GM23338 (cell line): ENCODE measurements around the gene RAMP1. TPM values are rescaled to one million over a fixed set of nuclear protein-coding genes. Genes with fewer than 3 reads are reported as not detected.

Experiments
- ATAC-seq: fragments of 200-7000 bp; cut with Tn5 transposase; 3 replicates; pipeline ENCODE4 v1.9.1; 2020
- DNase-seq: peaks from one replicate; pipeline ENCODE4 v3.0.0-alpha.2; 2015; ENCODE audit warnings: low spot score
- H2AFZ ChIP-seq: fragments of 200-600 bp; sonication (generic); 2 replicates; pipeline ENCODE4 v1.8.0; 2016; ENCODE audit warnings: antibody characterized with exemption, mild to moderate bottlenecking, moderate library complexity
- H3F3A ChIP-seq: fragments of 200-600 bp; sonication (generic); replicated peaks from 2 replicates; pipeline ENCODE4 v1.8.0; 2017; ENCODE audit warnings: antibody characterized with exemption, mixed run types, low read depth
- H3K27ac ChIP-seq: fragments of 200-600 bp; sonication (generic); 2 replicates; pipeline ENCODE4 v1.6.1; 2016; ENCODE audit warnings: low read depth
- H3K27me3 ChIP-seq: fragments of 200-600 bp; sonication (generic); 2 replicates; pipeline ENCODE4 v1.8.0; 2016; ENCODE audit warnings: mild to moderate bottlenecking, mixed run types, moderate library complexity; ENCODE audit not compliant: insufficient read depth
- H3K36me3 ChIP-seq: fragments of 200-600 bp; sonication (generic); 2 replicates; pipeline ENCODE4 v1.8.0; 2016; ENCODE audit warnings: mild to moderate bottlenecking; ENCODE audit not compliant: insufficient read depth
- H3K4me1 ChIP-seq: fragments of 200-600 bp; sonication (generic); 2 replicates; pipeline ENCODE4 v1.8.0; 2016; ENCODE audit warnings: mild to moderate bottlenecking, moderate library complexity; ENCODE audit not compliant: insufficient read depth
- H3K4me2 ChIP-seq: fragments of 200-600 bp; sonication (generic); 2 replicates; pipeline ENCODE4 v1.7.1; 2017; ENCODE audit warnings: mixed run types
- H3K4me3 ChIP-seq: fragments of 200-600 bp; sonication (generic); 2 replicates; pipeline ENCODE4 v1.6.1; 2016; ENCODE audit warnings: mixed run types
- H3K79me2 ChIP-seq: fragments of 200-600 bp; sonication (generic); replicated peaks from 2 replicates; pipeline ENCODE4 v1.8.0; 2017; ENCODE audit warnings: mild to moderate bottlenecking; ENCODE audit not compliant: insufficient read depth
- H3K9me2 ChIP-seq: fragments of 200-600 bp; sonication (generic); 2 replicates; pipeline ENCODE4 v1.8.0; 2017; ENCODE audit not compliant: insufficient read depth
- H4K20me1 ChIP-seq: fragments of 200-600 bp; sonication (generic); replicated peaks from 2 replicates; pipeline ENCODE4 v1.8.0; 2017; ENCODE audit warnings: mild to moderate bottlenecking; ENCODE audit not compliant: insufficient read depth
- H3K27ac Mint-ChIP-seq: 2 replicates; pipeline ENCODE4 v1.8.0; 2020; ENCODE audit warnings: inconsistent platforms, mild to moderate bottlenecking, moderate library complexity, mixed read lengths
- H3K27me3 Mint-ChIP-seq: 3 replicates; pipeline ENCODE4 v1.8.0; 2022; ENCODE audit warnings: low read depth, mild to moderate bottlenecking, moderate library complexity, mixed read lengths, inconsistent platforms; ENCODE audit not compliant: insufficient read depth, poor library complexity
- H3K36me3 Mint-ChIP-seq: 3 replicates; pipeline ENCODE4 v1.8.0; 2021; ENCODE audit warnings: low read depth, mild to moderate bottlenecking, inconsistent platforms, moderate library complexity, mixed read lengths
- H3K4me1 Mint-ChIP-seq: 3 replicates; pipeline ENCODE4 v1.8.0; 2020; ENCODE audit warnings: mild to moderate bottlenecking, inconsistent platforms, mixed read lengths
- H3K4me3 Mint-ChIP-seq: 3 replicates; pipeline ENCODE4 v1.8.0; 2021; ENCODE audit warnings: moderate library complexity, mild to moderate bottlenecking, inconsistent platforms, mixed read lengths
- H3K9me3 Mint-ChIP-seq: 3 replicates; pipeline ENCODE4 v1.8.0; 2020; ENCODE audit warnings: moderate library complexity, mild to moderate bottlenecking, inconsistent platforms, mixed read lengths
- CREB1 ChIP-seq: fragments of 250-450 bp; sonication (Bioruptor Pico); IDR thresholded peaks from 2 replicates; pipeline ENCODE4 v1.5.0; 2020; ENCODE audit warnings: low read depth, mild to moderate bottlenecking, moderate library complexity
- JUNB ChIP-seq: IDR thresholded peaks from one replicate; pipeline ENCODE4 v1.6.1; 2016; ENCODE audit warnings: antibody characterized with exemption; ENCODE audit not compliant: unreplicated experiment
- NANOG ChIP-seq: IDR thresholded peaks from 2 replicates; pipeline ENCODE4 v1.6.1; 2016; ENCODE audit warnings: antibody characterized with exemption, borderline replicate concordance
- POLR2AphosphoS5 ChIP-seq: IDR thresholded peaks from 2 replicates; pipeline ENCODE4 v1.6.1; 2016; ENCODE audit warnings: antibody characterized with exemption, low read depth
- REST ChIP-seq: IDR thresholded peaks from one replicate; pipeline ENCODE4 v1.6.1; 2018; ENCODE audit warnings: antibody characterized with exemption; ENCODE audit not compliant: unreplicated experiment
- STAT1 ChIP-seq: IDR thresholded peaks from one replicate; pipeline ENCODE4 v1.6.1; 2016; ENCODE audit warnings: antibody characterized with exemption; ENCODE audit not compliant: unreplicated experiment
- ZNF114 ChIP-seq: fragments of 250-450 bp; sonication (Bioruptor Pico); IDR thresholded peaks from 2 replicates; pipeline ENCODE4 v1.5.0; 2020; ENCODE audit warnings: mild to moderate bottlenecking, moderate library complexity
- ZNF462 ChIP-seq: fragments of 250-450 bp; sonication (Bioruptor Pico); IDR thresholded peaks from 2 replicates; pipeline ENCODE4 v1.5.0; 2020; ENCODE audit warnings: mild to moderate bottlenecking, moderate library complexity
- polyA plus RNA-seq: library from polyadenylated mRNA; unstranded; fragments of >200 nt; fragmentation: Nextera tagmentation; extraction: Ambion mirVana; gene quantifications from 2 replicates; pipeline ENCODE4 v1.2.1, GENCODE V29; 2016
- total RNA-seq: library from RNA; depleted of rRNA; stranded (reverse); fragments of >200 nt; shearing (Covaris generic); gene quantifications from 2 replicates; pipeline ENCODE4 v1.2.3, GENCODE V29; 2014
- TF ChIP-seq, protein P1 (sequence below), 2 experiments: fragments of 200-600 bp in 1 of 2; sonication (generic) in 1 of 2; conservative IDR thresholded peaks; 2 replicates each; pipeline versions ENCODE4 v1.5.1 to v1.6.1; 2016 to 2017; ENCODE audit warnings: antibody characterized with exemption in 2 of 2, low read depth in 2 of 2, mild to moderate bottlenecking in 2 of 2, moderate library complexity in 1 of 2

RAMP1 gene
- total and polyA plus RNA-seq, 2 experiments from 2014 or later = 1.7 to 3.3 TPM

- no peak overlapping the region for H3K4me3 ChIP-seq
- Mint-ChIP-seq H3K27me3 (peaks cover 6% of the 10 kb centered on the region), H3K36me3 (no peaks in the 10 kb centered on the region; the same call in 2 of the 3 replicates), H3K9me3 (peaks cover 4% of the 10 kb centered on the region; the same call in 2 of the 3 replicates), H3K4me3 (no peak overlapping the region), H3K4me1 (no peaks in the 10 kb centered on the region), H3K27ac (no peak overlapping the region)
- TF ChIP-seq NANOG (no peak), ZNF114 (no peak)
- no peaks in the 10 kb centered on the region for H3K9me2 ChIP-seq
- no peaks in the 10 kb centered on the region for H3F3A ChIP-seq
- DNase-seq (no peak), ATAC-seq (no peak)
- H3K36me3 ChIP-seq = no peaks in the 10 kb centered on the region
- H3K79me2 ChIP-seq = no peaks in the 10 kb centered on the region
- H2AFZ ChIP-seq = no peak overlapping the region
- H3K4me2 ChIP-seq = no peak overlapping the region
- no peaks in the 10 kb centered on the region for H3K27me3 ChIP-seq
- H3K27ac ChIP-seq = no peak overlapping the region
- H4K20me1 ChIP-seq = no peaks in the 10 kb centered on the region
- H3K4me1 ChIP-seq = no peaks in the 10 kb centered on the region
These were observed 51.3 kb downstream of the RAMP1 start for GRCh38 chr2:237910576-237911362.

DNA sequence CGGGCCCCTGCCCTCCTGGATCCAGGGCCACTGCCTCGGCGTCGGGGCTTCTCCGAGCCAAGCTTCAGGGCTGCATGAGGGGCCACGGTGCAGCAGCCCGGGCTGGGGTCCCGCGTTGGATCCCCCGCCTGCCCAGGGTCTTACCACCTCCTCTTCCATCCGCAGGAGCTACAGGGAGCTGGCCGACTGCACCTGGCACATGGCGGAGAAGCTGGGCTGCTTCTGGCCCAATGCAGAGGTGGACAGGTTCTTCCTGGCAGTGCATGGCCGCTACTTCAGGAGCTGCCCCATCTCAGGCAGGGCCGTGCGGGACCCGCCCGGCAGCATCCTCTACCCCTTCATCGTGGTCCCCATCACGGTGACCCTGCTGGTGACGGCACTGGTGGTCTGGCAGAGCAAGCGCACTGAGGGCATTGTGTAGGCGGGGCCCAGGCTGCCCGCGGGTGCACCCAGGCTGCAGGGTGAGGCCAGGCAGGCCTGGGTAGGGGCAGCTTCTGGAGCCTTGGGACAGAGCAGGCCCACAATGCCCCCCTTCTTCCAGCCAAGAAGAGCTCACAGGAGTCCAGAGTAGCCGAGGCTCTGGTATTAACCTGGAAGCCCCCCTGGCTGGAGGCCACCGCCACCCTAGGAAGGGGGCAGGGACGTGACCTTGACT is 52.1 kb downstream of the RAMP1 start:
- no peak for ATAC-seq
- no peak overlapping the region for H2AFZ ChIP-seq
- H3K4me2 ChIP-seq = no peak overlapping the region
- DNase-seq = no peak
- no peak overlapping the region for H3K4me3 ChIP-seq
- H3K9me2 ChIP-seq = no peaks in the 10 kb centered on the region
- no peaks in the 10 kb centered on the region for H3K27me3 ChIP-seq
- TF ChIP-seq ZNF114 (no peak), POLR2AphosphoS5 (no peak), REST (no peak), JUNB (no peak), STAT1 (no peak), ZNF462 (CRISPR knock-in tag) (no peak), CREB1 (CRISPR knock-in tag) (no peak)
- TF ChIP-seq, protein P1, sequence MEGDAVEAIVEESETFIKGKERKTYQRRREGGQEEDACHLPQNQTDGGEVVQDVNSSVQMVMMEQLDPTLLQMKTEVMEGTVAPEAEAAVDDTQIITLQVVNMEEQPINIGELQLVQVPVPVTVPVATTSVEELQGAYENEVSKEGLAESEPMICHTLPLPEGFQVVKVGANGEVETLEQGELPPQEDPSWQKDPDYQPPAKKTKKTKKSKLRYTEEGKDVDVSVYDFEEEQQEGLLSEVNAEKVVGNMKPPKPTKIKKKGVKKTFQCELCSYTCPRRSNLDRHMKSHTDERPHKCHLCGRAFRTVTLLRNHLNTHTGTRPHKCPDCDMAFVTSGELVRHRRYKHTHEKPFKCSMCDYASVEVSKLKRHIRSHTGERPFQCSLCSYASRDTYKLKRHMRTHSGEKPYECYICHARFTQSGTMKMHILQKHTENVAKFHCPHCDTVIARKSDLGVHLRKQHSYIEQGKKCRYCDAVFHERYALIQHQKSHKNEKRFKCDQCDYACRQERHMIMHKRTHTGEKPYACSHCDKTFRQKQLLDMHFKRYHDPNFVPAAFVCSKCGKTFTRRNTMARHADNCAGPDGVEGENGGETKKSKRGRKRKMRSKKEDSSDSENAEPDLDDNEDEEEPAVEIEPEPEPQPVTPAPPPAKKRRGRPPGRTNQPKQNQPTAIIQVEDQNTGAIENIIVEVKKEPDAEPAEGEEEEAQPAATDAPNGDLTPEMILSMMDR (conservative IDR thresholded peaks at IDR 0.05; ENCODE audit: low read depth in 2 of 2) = no peak
- H3K4me1 ChIP-seq = no peaks in the 10 kb centered on the region
- no peaks in the 10 kb centered on the region; the same call in 2 of the 3 replicates for H3K36me3 Mint-ChIP-seq
- H3K27ac Mint-ChIP-seq = no peak overlapping the region
- H3K79me2 ChIP-seq = no peaks in the 10 kb centered on the region
- no peak overlapping the region for H3K27ac ChIP-seq
- H3K4me3 Mint-ChIP-seq = no peak overlapping the region
- H3F3A ChIP-seq = no peaks in the 10 kb centered on the region
- H3K9me3 Mint-ChIP-seq = peaks cover 4% of the 10 kb centered on the region; the same call in 2 of the 3 replicates
- H4K20me1 ChIP-seq = no peaks in the 10 kb centered on the region
- H3K27me3 Mint-ChIP-seq = peaks cover 7% of the 10 kb centered on the region
- no peaks in the 10 kb centered on the region for H3K4me1 Mint-ChIP-seq
- no peaks in the 10 kb centered on the region for H3K36me3 ChIP-seq
